ENCODE measurements around the gene ZNF879.

ZNF879 gene

DNA sequence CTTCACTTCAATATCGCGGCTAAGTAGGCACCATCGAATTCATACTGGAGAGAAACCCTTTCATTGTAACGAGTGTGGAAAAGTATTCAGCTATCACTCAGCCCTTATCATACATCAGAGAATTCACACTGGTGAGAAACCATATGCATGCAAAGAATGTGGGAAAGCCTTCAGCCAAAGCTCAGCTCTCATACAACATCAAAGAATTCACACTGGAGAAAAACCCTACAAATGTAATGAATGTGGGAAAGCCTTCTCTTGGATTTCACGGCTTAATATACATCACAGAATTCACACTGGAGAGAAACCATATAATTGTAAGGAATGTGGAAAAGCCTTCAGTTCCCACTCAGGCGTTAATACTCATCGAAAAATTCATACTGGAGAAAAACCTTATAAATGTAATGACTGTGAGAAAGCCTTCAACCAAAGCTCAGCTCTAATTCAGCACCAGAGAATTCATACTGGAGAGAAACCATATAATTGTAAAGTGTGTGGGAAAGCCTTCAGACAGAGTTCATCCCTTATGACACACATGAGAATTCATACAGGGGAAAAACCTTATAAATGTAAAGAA, 9.5 kb downstream of the ZNF879 start:
- DNase-seq = no peak

DNA sequence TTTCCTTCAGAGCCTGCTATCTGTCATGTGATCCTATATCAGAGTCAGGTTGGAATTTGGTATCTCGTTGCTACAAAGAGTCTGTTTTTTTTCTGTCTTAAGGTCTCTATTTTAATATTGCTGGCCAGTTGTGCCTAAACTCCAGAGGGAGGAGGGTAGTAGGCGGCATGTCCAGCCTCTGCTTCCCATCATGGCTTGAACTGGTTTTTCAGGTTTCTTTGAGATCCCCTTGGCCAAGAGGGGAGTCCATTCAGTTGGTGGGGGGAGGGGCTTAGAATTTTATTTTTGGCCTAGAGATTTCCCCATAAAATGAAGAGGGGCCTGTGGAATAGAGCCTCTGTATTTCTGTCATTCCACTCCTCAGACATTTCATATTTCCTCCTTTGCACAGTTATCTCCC, 21.2 kb downstream of the ZNF879 start:
- no peak for DNase-seq

DNA sequence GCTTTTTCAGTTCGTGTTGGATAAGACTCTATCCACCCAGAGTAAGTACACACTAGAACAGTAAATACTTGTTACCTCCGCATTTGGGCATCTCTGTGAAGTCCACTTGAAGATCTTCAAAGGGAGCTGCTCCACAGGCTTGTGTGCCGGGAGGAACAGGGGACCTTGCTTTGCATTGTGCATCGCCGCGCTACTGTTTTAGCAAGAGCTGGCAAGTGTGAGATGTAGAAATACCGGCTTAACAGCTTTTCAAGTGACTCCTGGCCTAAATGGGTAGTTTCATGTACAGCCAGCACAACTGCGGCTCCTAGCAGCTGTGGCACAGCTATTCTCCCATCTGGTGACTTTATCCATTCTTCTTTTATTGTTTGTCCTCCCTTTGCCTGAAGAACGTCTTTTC, 28.2 kb downstream of the ZNF879 start:
- DNase-seq = no peak

DNA sequence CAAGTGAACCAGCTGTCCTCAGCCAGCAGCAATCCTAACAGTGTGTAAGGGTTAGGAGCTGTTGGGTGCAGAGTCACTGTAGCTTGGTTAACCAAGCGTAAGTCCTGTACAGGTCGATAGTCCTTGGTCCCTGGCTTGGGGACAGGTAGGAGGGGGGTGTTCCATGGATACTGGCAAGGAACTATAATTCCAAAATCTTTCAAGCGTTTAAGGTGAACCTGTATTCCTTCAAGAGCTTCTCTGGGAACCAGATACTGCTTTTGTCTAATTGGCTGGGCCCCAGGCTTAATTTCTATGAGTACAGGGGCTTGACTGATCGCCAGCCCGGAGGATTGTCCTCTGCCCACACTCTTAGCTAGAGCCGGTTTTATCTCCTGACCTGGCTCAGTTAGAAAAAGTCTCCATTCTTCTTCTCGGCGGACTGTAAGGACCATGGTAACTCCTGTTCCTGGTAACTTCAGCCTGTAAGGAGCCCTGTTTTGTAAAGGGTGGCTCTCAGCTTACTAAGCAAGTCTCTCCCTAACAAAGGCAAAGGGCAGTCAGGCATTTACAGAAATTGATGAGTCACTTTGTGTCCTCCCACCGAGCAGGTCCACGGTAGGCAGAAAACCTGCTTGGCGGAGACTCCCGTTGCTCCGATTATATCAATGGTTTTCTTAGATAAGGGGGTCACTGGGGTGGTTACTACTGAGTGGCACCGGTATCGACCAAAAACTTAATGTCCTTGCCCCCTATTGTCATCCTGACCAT, 30.6 kb downstream of the ZNF879 start:
- DNase-seq = no peak

DNA sequence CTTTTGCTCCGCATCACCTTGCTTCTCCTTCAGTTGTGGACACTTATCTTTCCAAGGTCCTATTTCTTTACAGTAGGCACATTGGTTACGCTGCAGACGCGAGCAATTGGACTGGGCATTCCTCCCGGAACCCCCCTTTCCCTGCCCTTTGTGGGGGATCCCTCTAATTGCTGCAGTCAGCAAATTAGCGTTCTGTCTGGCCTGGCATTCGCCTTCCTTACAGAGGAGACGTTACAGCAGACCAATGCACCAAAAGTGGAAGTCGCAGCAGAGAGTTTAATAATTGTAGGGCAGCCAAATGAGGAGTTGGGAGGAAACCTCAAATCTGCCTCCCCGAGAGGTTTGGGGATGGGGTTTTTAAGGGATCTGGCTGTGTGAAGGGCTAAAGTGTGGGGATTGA, 31.3 kb downstream of the ZNF879 start:
- DNase-seq = no peak

DNA sequence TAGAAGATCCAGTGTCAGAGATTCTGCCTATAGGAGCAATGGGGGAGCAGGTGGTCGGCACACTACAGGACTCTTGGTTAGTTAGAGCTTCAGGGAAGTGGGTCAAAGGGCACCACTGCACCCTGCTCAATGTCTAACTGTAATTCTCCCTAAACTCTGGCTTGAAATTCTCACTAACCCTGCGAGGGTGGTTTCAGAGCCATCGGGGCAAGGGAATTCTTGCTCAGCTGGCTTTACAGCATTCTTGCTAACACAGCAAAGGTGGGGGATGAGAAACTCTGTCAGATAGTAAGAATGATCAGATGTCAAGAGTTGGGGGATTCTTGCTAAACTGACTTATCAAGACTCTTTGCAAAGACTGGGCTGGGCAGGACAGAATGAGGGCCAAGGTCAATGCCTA, 31.8 kb downstream of the ZNF879 start:
- no peak for DNase-seq

DNA sequence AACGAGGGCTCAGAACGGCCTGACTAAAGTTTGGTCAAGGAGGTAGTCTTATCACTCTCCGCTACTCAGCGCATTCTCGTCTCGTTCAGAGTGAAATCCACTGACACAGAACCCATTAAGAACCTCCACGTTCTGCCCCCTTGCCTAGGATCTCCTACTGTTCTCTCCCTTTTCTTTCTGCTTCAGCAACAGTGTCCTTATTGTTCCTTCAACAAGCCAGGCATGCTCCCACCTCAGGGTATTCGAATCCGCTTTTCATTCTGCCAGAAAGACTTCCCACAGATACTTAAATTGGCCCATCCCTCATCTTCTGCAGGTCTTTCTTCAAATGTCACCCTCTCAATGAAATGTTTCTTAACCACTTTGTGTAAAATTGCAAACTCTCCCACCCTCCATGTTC, 32.2 kb downstream of the ZNF879 start:
- DNase-seq = no peak

DNA sequence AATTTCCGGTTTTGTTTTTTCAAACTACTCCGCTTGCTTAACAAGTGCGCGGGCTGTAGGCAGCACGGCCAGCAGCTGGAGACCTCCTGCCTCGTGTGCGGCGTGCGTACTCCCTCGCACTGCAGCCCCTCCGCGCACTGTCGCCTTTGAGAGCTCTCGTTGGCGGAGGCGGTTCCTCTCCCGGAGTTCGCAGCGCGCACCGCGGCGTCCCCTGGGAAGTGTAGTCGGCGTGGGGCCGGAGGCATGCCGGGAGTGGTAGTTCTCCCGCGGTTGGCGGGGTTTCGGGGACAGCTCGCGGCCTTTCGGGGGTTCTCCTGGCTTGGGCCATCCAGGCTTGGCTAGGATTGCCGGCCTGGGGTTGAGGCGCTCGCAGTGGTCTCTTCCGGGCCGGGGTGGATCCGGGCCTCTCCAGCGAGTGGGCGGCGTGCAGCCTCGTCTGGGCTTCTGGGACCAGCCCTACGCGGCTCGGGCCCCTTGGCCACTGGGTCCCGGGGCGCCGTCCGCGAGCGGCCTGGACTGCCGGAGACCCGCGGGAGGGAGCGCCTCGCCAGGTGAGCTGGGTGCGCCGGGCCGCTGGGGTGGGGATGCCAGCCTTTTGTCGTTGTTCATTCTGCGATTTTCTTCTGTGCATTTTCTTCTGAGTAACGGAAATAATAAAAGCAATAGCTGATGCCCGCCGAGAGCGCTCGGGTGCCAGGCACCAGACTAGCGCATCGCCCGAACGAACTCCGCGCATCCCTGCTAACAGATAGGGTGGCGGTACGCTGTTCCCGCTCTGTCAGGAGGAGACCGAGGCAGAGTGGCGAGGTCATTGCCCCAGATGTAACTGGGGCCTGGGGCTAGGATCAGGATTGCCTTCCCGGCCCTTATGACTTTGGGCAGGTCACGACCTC, 36.8 kb downstream of the ZNF879 start, which contains the start of gene ZNF354C:
ZNF354C (plus strand) TSS at position 258 of the 893 bp plus-strand sequence. CDS start 1,696 bp downstream, outside the sequence.
- peak; percentile 27 for DNase-seq

DNA sequence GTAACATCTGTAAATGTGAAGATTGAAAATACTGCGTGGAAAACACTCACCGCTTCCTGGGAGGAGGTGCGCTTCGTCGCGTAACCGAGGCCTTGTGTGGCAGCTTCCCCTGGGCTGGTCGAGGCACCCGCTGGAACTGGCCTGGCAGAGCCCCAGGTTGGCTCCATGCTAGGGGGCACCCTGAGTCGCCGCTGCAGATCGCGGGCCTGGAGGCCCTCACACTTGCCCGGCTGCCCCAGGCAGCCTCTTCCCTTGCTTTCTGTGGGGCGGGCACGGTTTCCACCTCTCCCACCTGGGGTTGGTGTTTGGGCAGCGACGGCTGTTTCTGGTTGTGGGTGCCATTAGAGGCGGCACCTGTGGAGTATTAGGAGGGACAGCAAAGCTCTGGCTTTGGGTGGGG, 37.4 kb downstream of the ZNF879 start:
- DNase-seq = no peak

DNA sequence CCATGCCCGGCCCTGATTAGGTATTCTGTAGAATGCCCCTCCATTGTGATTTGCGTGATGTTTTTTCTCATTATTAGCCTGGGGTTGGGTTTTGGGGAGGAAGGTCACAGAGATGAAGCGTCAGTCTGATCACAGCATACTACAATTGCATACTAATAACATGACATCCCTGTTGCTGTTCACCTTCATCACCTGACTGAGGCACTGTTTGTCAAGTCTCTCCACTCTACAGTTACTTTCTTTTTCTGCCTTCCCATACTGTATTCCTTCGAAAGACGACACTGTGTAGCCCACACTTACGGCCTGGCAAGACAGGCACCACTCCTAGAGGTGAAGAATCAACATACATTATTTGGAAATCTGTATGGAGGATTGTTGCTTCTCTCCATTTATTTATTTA, 42.1 kb downstream of the ZNF879 start:
- no peak for DNase-seq

DNA sequence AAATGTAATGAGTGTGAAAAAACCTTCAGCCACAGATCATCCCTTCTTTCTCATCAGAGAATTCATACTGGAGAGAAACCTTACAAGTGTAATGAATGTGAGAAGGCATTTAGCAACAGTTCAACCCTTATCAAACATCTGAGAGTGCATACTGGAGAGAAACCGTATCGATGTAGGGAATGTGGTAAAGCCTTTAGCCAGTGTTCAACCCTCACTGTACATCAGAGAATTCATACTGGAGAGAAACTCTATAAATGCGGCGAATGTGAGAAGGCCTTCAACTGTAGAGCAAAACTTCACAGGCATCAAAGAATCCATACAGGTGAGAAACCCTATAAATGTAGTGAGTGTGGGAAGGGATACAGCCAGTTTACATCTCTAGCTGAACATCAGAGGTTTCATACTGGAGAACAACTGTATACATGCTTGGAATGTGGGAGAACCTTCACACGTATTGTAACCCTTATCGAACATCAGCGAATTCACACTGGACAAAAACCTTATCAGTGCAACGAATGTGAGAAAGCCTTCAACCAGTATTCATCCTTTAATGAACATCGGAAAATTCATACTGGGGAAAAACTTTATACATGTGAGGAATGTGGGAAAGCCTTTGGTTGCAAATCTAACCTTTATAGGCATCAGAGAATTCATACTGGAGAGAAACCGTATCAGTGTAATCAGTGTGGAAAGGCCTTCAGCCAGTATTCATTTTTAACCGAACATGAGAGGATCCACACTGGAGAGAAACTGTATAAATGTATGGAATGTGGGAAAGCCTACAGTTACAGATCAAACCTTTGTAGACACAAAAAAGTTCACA, 55.8 kb downstream of the ZNF879 start:
- no peak for DNase-seq

DNA sequence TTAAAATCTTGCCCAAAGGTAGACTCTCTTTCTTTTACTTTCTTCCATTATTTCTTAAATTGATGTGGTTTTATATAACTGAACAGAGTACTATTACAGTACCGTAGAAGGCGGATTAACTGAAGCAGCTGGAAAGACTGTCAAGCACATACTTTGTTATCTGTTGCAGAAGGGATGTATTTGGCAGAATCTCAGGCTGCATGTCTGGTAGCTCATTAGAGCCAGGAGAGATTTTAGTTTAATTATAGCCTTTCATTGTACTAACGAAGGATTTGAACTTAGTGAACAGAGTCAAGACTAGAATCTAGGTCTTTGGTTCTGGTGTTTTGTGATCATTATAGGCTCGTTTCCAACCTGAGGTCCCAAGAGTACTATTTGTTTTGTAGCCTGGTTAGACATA, 57.1 kb downstream of the ZNF879 start:
- DNase-seq = no peak

Measured in NCI-H146 (cell line).